ENCODE results near the gene MBP.

DNA sequence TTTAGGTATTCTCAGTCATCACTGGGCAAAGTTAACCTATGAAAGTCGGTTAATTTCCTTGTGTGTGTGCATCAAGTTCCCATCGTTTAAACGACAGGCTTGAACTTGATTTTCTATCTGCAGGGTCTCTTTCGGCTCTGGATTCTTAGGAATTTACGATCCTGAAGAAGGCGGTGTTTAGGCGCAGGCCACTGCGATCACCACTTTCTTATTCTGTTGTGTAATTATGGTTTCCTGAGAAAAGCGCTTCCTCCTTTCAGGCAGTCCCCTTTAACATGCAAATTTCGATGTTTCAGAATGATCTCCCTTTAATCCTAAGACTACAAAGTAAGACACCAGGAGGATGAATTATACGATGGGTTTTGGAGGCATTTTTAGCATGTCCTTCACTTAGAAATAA is 27.9 kb upstream of the MBP start:
- TF ChIP-seq TARDBP (IDR thresholded peaks at IDR 0.05) (no peak), FOXM1 (IDR thresholded peaks at IDR 0.05; ENCODE audit: borderline replicate concordance) (no peak), SUZ12 (IDR thresholded peaks at IDR 0.05) (no peak), BHLHE40 (IDR thresholded peaks at IDR 0.05; ENCODE audit: borderline replicate concordance) (no peak), NFRKB (IDR thresholded peaks at IDR 0.05) (no peak), SP1 (IDR thresholded peaks at IDR 0.05) (no peak), ARNT (IDR thresholded peaks at IDR 0.05) (no peak), FOXA1 (IDR thresholded peaks at IDR 0.05) (no peak)
